K562 (cell line): ENCODE measurements around the gene RING1. TPM values are rescaled to one million over a fixed set of nuclear protein-coding genes. Genes with fewer than 3 reads are reported as not detected.

Experiments used
- ATAC-seq: fragments of 200-7000 bp; cut with Tn5 transposase; 3 replicates; pipeline ENCODE4 v1.9.1; 2020; ENCODE audit warnings: moderate library complexity
- BruUV-seq: library from RNA; stranded (reverse); fragments of 400-500 nt; replicated peaks from 2 replicates; lab custom pipeline; 2021; lab: Mats Ljungman, UMichigan
- CTCF ChIA-PET: fragments of 300-600 bp; formaldehyde crosslinking; extraction: SDS; loops from one replicate; lab custom pipeline; 2021; ENCODE audit warnings: low intra/inter-chr PET ratio; lab: Yijun Ruan, JAX
- POLR2A ChIA-PET: fragments of 300-600, 350-650 bp; sonication (Branson Sonifier 250); formaldehyde crosslinking; extraction: SDS; loops from one replicate; lab custom pipeline; 2021; ENCODE audit warnings: antibody characterized with exemption, inconsistent platforms; lab: Yijun Ruan, JAX
- DNase-seq, 4 experiments: peaks; one replicate each; pipeline versions ENCODE4 v3.0.0 to v3.0.0-alpha.2; 2011 to 2018; ENCODE audit warnings: low spot score in 3 of 4, mixed read lengths in 3 of 4; ENCODE audit errors: extremely low read depth in 1 of 4
- FAIRE-seq: peaks from 2 replicates; lab custom pipeline; 2011; peaks lifted over from hg19 to GRCh38; lab: Jason Lieb, UNC
- H2AFZ ChIP-seq: 2 replicates; pipeline ENCODE4 v1.6.0; 2011; ENCODE audit warnings: low read depth, low read length, control low read depth, inconsistent platforms
- H3K27ac ChIP-seq: fragments of 200-600 bp; 3 replicates; pipeline ENCODE4 v1.8.0; 2011; ENCODE audit warnings: low read depth, mild to moderate bottlenecking, control low read depth, inconsistent platforms, low read length, moderate library complexity, mixed read lengths; ENCODE audit errors: extremely low read depth
- H3K27me3 ChIP-seq, 2 experiments: fragments of 300-600 bp in 1 of 2; 2 replicates in 1 of 2; 3 replicates in 1 of 2; pipeline versions ENCODE4 v1.6.0 to v1.8.0; 2011; ENCODE audit warnings: inconsistent platforms in 2 of 2, low read length in 2 of 2, mild to moderate bottlenecking in 1 of 2, mixed read lengths in 1 of 2, moderate library complexity in 1 of 2; ENCODE audit not compliant: control insufficient read depth in 2 of 2, insufficient read depth in 2 of 2
- H3K36me3 ChIP-seq: fragments of 300-600 bp; 3 replicates; pipeline ENCODE4 v1.8.0; 2011; ENCODE audit warnings: mild to moderate bottlenecking, low read length, inconsistent platforms; ENCODE audit not compliant: control insufficient read depth, insufficient read depth
- H3K4me1 ChIP-seq, 2 experiments: fragments of 200-600 bp in 1 of 2; replicated peaks in 1 of 2; 2 replicates in 1 of 2; 3 replicates in 1 of 2; pipeline versions ENCODE4 v1.5.1 to v1.8.0; 2011; ENCODE audit warnings: inconsistent platforms in 2 of 2, low read length in 2 of 2, mild to moderate bottlenecking in 1 of 2, mixed read lengths in 1 of 2, moderate library complexity in 1 of 2; ENCODE audit not compliant: control insufficient read depth in 2 of 2, insufficient read depth in 2 of 2
- H3K4me2 ChIP-seq: 2 replicates; pipeline ENCODE4 v1.6.1; 2011; ENCODE audit warnings: low read length, control low read depth, inconsistent platforms, mixed read lengths; ENCODE audit not compliant: insufficient read depth
- H3K4me3 ChIP-seq: fragments of 200-600 bp; sonication (generic), shearing (Covaris generic); 2 replicates; pipeline ENCODE4 v1.5.1; 2016; ENCODE audit warnings: control low read depth, inconsistent platforms
- H3K79me2 ChIP-seq: fragments of 200-600 bp; 3 replicates; pipeline ENCODE4 v1.8.0; 2011; ENCODE audit warnings: low read length, inconsistent platforms; ENCODE audit not compliant: control insufficient read depth, insufficient read depth
- H3K9ac ChIP-seq, 2 experiments: 2 replicates each; pipeline versions ENCODE4 v1.6.0 to v1.6.1; 2011; ENCODE audit warnings: low read depth in 2 of 2, low read length in 2 of 2, control low read depth in 1 of 2, inconsistent platforms in 1 of 2, mild to moderate bottlenecking in 1 of 2, mixed read lengths in 1 of 2; ENCODE audit not compliant: insufficient read depth in 1 of 2
- H3K9me1 ChIP-seq: one replicate; pipeline ENCODE4 v1.6.0; 2011; ENCODE audit warnings: inconsistent platforms, mild to moderate bottlenecking, low read length, moderate library complexity; ENCODE audit not compliant: control insufficient read depth, insufficient read depth
- H3K9me3 ChIP-seq: replicated peaks from 2 replicates; pipeline ENCODE4 v1.5.1; 2011; ENCODE audit warnings: low read depth, low read length, inconsistent platforms; ENCODE audit not compliant: control insufficient read depth, insufficient read depth
- H4K20me1 ChIP-seq: replicated peaks from 2 replicates; pipeline ENCODE4 v1.6.1; 2011; ENCODE audit warnings: low read length, inconsistent platforms, mixed read lengths; ENCODE audit not compliant: control insufficient read depth, insufficient read depth
- AFF1 ChIP-seq, 2 experiments: fragments of 450-650 bp; IDR thresholded peaks; 2 replicates each; pipeline ENCODE4 v1.6.1; 2018; ENCODE audit warnings: mild to moderate bottlenecking in 2 of 2, low read depth in 1 of 2; ENCODE audit not compliant: partially characterized antibody in 2 of 2
- CC2D1A ChIP-seq: fragments of 450-650 bp; IDR thresholded peaks from 2 replicates; pipeline ENCODE4 v1.6.1; 2017; ENCODE audit warnings: mild to moderate bottlenecking
- DNMT1 ChIP-seq: fragments of 450-650 bp; IDR thresholded peaks from 2 replicates; pipeline ENCODE4 v1.6.1; 2016; ENCODE audit warnings: antibody characterized with exemption, mild to moderate bottlenecking
- EWSR1 ChIP-seq: fragments of 450-650 bp; IDR thresholded peaks from 2 replicates; pipeline ENCODE4 v1.6.1; 2018; ENCODE audit warnings: borderline replicate concordance, mild to moderate bottlenecking, low read depth, moderate library complexity; ENCODE audit not compliant: partially characterized antibody
- KLF16 ChIP-seq: IDR thresholded peaks from 2 replicates; pipeline ENCODE4 v1.6.1; 2016; ENCODE audit warnings: antibody characterized with exemption
- REST ChIP-seq, 2 experiments: fragments of 450-650 bp; formaldehyde crosslinking in 1 of 2; IDR thresholded peaks; 2 replicates each; pipeline versions ENCODE4 v1.4.0 to v1.6.1; 2014 to 2020; ENCODE audit warnings: mild to moderate bottlenecking in 2 of 2, borderline replicate concordance in 1 of 2, low read depth in 1 of 2
- ZBTB7A ChIP-seq: IDR thresholded peaks from 2 replicates; pipeline ENCODE4 v1.6.1; 2011; ENCODE audit warnings: low read depth, mild to moderate bottlenecking, low read length, moderate library complexity, borderline replicate concordance; ENCODE audit not compliant: control insufficient read depth
- WGBS: fragments of 100-300 bp; shearing (Covaris generic); methylation state at CpG from one replicate; pipeline ENCODE4 v1.1.6; 2016; ENCODE audit warnings: low coverage, mixed read lengths; ENCODE audit not compliant: insufficient coverage; ENCODE audit errors: missing lambda C conversion rate; 5-methylcytosine and 5-hydroxymethylcytosine counted together
- in situ Hi-C: fragments of 300-500 bp; cut with MboI; formaldehyde crosslinking; loops from 4 replicates; pipeline ENCODE4 v1.15.0; 2018; ENCODE audit warnings: inconsistent platforms, mixed read lengths
- intact Hi-C: fragments of 100-400 bp; cut with micrococcal nuclease; formaldehyde crosslinking; loops from 2 replicates; pipeline ENCODE4 v1.14.2; 2022
- polyA plus RNA-seq, 8 experiments: library from polyadenylated mRNA; depleted of rRNA in 4 of 8; stranded (reverse) in 5 of 8; unstranded in 3 of 8; fragments of >200 nt; fragmentation: Nextera tagmentation in 2 of 8; fragmentation: Illumina TruSeq in 1 of 8; extraction: Ambion mirVana in 2 of 8; extraction: Trizol in 1 of 8; gene quantifications; 2 replicates each; pipeline versions ENCODE4 v1.2.1 to v1.2.3, GENCODE V29; 2011 to 2014; ENCODE audit warnings: inconsistent platforms in 1 of 8, missing spikeins in 1 of 8
- total RNA-seq, 7 experiments: library from RNA; depleted of rRNA in 6 of 7; stranded (reverse); fragments of >200 nt in 6 of 7; fragmentation: Illumina TruSeq in 2 of 7; extraction: Trizol in 2 of 7; gene quantifications; 2 replicates each; pipeline versions ENCODE4 v1.2.1 to v1.2.3, GENCODE V29; 2011 to 2021; ENCODE audit warnings: low replicate concordance in 1 of 7

The RING1 gene
- total and polyA plus RNA-seq, 9 of the 15 experiments (the other 6 are each of a cell fraction or from before 2014, with no cell fraction given): 4.2 to 59.1 (median 36.9) TPM

- FAIRE-seq (peak; percentile 88), ATAC-seq (peak; percentile 48), DNase-seq (peak; percentile 53 to 78 (median 72))
- no peaks in the 10 kb centered on the region for H3K4me1 ChIP-seq
- H3K9me1 ChIP-seq: no peaks in the 10 kb centered on the region
- H3K9ac ChIP-seq: 0 out of 4 replicates have a peak overlapping the region, but pooled peaks of 1 of the 2 experiments have one; percentile 6
- intact Hi-C loops: no loop called here
- no peaks in the 10 kb centered on the region for H3K36me3 ChIP-seq
- CTCF ChIA-PET: interaction anchor here (0.5 to 2.7 kb wide), 7 partner anchors 11 to 172 kb away, joined by 4 to 20 read pairs (median 6); no protein-coding TSS in a partner anchor
- in situ Hi-C loops: no loop called here
- POLR2A ChIA-PET: interaction anchor here (0.6 to 2.7 kb wide), 6 partner anchors 9 to 201 kb away, joined by 3 to 11 read pairs (median 4); partner anchors contain the start of genes RPS18 and VPS52
- no peak overlapping the region for H3K4me2 ChIP-seq
- BruUV-seq: no TSS peak
- 1% methylated on average over 16 of the region's 16 CpGs for WGBS
- peaks cover 4% of the 10 kb centered on the region; the same call in 1 of the 2 replicates for H4K20me1 ChIP-seq
- H3K27ac ChIP-seq: no peak overlapping the region
- no peaks in the 10 kb centered on the region for H3K79me2 ChIP-seq
- no peaks in the 10 kb centered on the region for H3K9me3 ChIP-seq
- no peak overlapping the region for H2AFZ ChIP-seq
- no peak overlapping the region for H3K4me3 ChIP-seq
- peaks cover 3 to 18% of the 10 kb centered on the region in 2 experiments; a peak in 4 of 5 replicates for H3K27me3 ChIP-seq
- peak; percentile 56; the same call in 1 of the 2 replicates for TF ChIP-seq REST (IDR thresholded peaks at IDR 0.05; ENCODE audit: borderline replicate concordance)
- no peak for TF ChIP-seq REST (CRISPR knock-in tag; IDR thresholded peaks at IDR 0.05; ENCODE audit: low read depth)
- peak; percentile 23; the same call in 1 of the 2 replicates for TF ChIP-seq KLF16
- TF ChIP-seq CC2D1A: 0 out of 2 replicates have a peak, but pooled peaks have one; percentile 40
- TF ChIP-seq ZBTB7A: peak; percentile 48; the same call in 1 of the 2 replicates
- TF ChIP-seq EWSR1: no peak
- no peak for TF ChIP-seq DNMT1
- TF ChIP-seq AFF1 (IDR thresholded peaks at IDR 0.05; ENCODE audit: low read depth in 1 of 2, partially characterized antibody in 2 of 2): no peak
These were observed 35.4 kb upstream of the RING1 start for GRCh38 chr6:33172688-33173534.
